ENCODE data around the gene AGAP5. TPM values are rescaled to one million over a fixed set of nuclear protein-coding genes. Genes with fewer than 3 reads are reported as not detected.

AGAP5 gene
- total RNA-seq, 1 experiment from 2014 or later = 13.4 TPM

- H3K36me3 Mint-ChIP-seq (ENCODE audit: insufficient read depth, unreplicated experiment) = peaks cover 19% of the 10 kb centered on the region
- no TSS peak for BruUV-seq (replicated peaks)
- no peaks in the 10 kb centered on the region for H3K27me3 Mint-ChIP-seq (ENCODE audit: unreplicated experiment)
- peak overlapping the region; percentile 100 for H3K27ac Mint-ChIP-seq (ENCODE audit: unreplicated experiment)
- H3K4me3 Mint-ChIP-seq (ENCODE audit: low read depth, unreplicated experiment) = peak overlapping the region; percentile 86
- H3K9me3 Mint-ChIP-seq (ENCODE audit: low read depth, unreplicated experiment) = no peaks in the 10 kb centered on the region
- no peaks in the 10 kb centered on the region for H3K4me1 Mint-ChIP-seq (ENCODE audit: low read depth, unreplicated experiment)
- DNase-seq = peak; percentile 50
- intact Hi-C loops (cut with micrococcal nuclease; ENCODE audit: unreplicated experiment) = loop anchor here (5.0 kb wide), 1 partner anchor 33 kb away; the partner anchor contains the start of gene USP54
- CTCF ChIA-PET = interaction anchor here (0.6 to 2.2 kb wide), 8 partner anchors 23 to 523 kb away, joined by 3 to 9 read pairs (median 3); partner anchors contain the start of gene USP54
- TF ChIP-seq CTCF (IDR thresholded peaks at IDR 0.05; ENCODE audit: unreplicated experiment) = no peak
These were observed 72.7 kb downstream of the AGAP5 start for GRCh38 chr10:73625004-73625883.

Other genes with a start within 250 kb of the AGAP5 start
- 26.4 and 27.5 TPM in 2 replicates for gene PPP3CB, start 202.1 kb downstream of the AGAP5 start, total RNA-seq (2022)
- 39.4 and 48.1 TPM in 2 replicates for gene USP54, start 106.8 kb downstream of the AGAP5 start, total RNA-seq (2022)
- not detected in 2 replicates for gene MYOZ1, start 56.6 kb downstream of the AGAP5 start, total RNA-seq (2022)
- 0.34 TPM in 1 of 2 replicates, not detected in the other for gene SYNPO2L, start 42.1 kb downstream of the AGAP5 start, total RNA-seq (2022)
- 91.7 and 98.4 TPM in 2 replicates for gene SEC24C, start 46.3 kb upstream of the AGAP5 start, total RNA-seq (2022)
- gene CHCHD1, start 83.9 kb upstream of the AGAP5 start, total RNA-seq (2022) = 39.2 and 44.1 TPM in 2 replicates
- gene ZSWIM8, start 87.5 kb upstream of the AGAP5 start, total RNA-seq (2022) = 59.9 and 69.9 TPM in 2 replicates
- gene NDST2, start 113.5 kb upstream of the AGAP5 start, total RNA-seq (2022) = 24.8 and 26.7 TPM in 2 replicates
- gene CAMK2G, start 176.4 kb upstream of the AGAP5 start, total RNA-seq (2022) = 58.1 and 58.9 TPM in 2 replicates
- gene PLAU, start 213.0 kb upstream of the AGAP5 start, total RNA-seq (2022) = 655 and 706 TPM in 2 replicates